GM10266 (cell line): ENCODE results near the gene CYB5R2.
"Not testable (repeated sequence)": the region's sequence is repeated elsewhere in the genome, so short reads cannot be mapped to it uniquely, and the experiment has no call there.

ENCODE experiments used
- DNase-seq: peaks from one replicate; pipeline ENCODE4 v3.0.0; 2012; ENCODE audit errors: extremely low spot score
- CTCF ChIP-seq: IDR thresholded peaks from 2 replicates; pipeline ENCODE4 v1.5.1; 2012; ENCODE audit warnings: mild to moderate bottlenecking, low read depth; ENCODE audit not compliant: control insufficient read depth, insufficient read depth; ENCODE audit errors: missing control alignments

CYB5R2 gene

GRCh38 chr11:7670641-7671040 lies 2.7 kb downstream of the CYB5R2 start:
- no peak for DNase-seq
- TF ChIP-seq CTCF, result no peak

- TF ChIP-seq CTCF, result no peak
- no peak for DNase-seq
Measured at GRCh38 chr11:7668911-7669310, 4.4 kb downstream of the CYB5R2 start.

GRCh38 chr11:7668464-7668863 lies 4.8 kb downstream of the CYB5R2 start:
- no peak for TF ChIP-seq CTCF
- DNase-seq, result no peak

GRCh38 chr11:7667460-7667859 lies 5.8 kb downstream of the CYB5R2 start:
- TF ChIP-seq CTCF, result no peak
- DNase-seq, result no peak

- no peak for TF ChIP-seq CTCF
- DNase-seq, result no peak
Measured at GRCh38 chr11:7666292-7666866, 6.9 kb downstream of the CYB5R2 start.

GRCh38 chr11:7665473-7666291 lies 7.6 kb downstream of the CYB5R2 start:
- peak; percentile 86 for DNase-seq
- peak; percentile 95 for TF ChIP-seq CTCF

GRCh38 chr11:7664867-7665266 lies 8.4 kb downstream of the CYB5R2 start:
- no peak for DNase-seq
- TF ChIP-seq CTCF, result no peak

GRCh38 chr11:7663531-7663930 lies 9.8 kb downstream of the CYB5R2 start:
- DNase-seq, result not testable (repeated sequence)
